SK-N-SH treated with all-trans-retinoic acid at 6 μM for 48 hours (cell line): ENCODE measurements around the gene CNGB1.

Experiments
- ATAC-seq: fragments of 200-7000 bp; cut with Tn5 transposase; 3 replicates; pipeline ENCODE4 v1.9.1; 2020; ENCODE audit warnings: mild to moderate bottlenecking, moderate library complexity
- ARNTL ChIP-seq: fragments of 450-650 bp; formaldehyde crosslinking; IDR thresholded peaks from 2 replicates; pipeline ENCODE4 v1.5.0; 2020; ENCODE audit warnings: low read depth, mild to moderate bottlenecking, moderate library complexity, borderline replicate concordance
- BACH2 ChIP-seq: fragments of 250-450 bp; sonication (Bioruptor Pico); IDR thresholded peaks from 2 replicates; pipeline ENCODE4 v1.9.0; 2021; ENCODE audit warnings: mild to moderate bottlenecking, borderline replicate concordance
- CSDC2 ChIP-seq: fragments of 250-450 bp; sonication (Bioruptor Pico); IDR thresholded peaks from 2 replicates; pipeline ENCODE4 v1.5.0; 2020; ENCODE audit warnings: mild to moderate bottlenecking, moderate library complexity
- ESRRG ChIP-seq: fragments of 250-450 bp; sonication (Bioruptor Pico); IDR thresholded peaks from 2 replicates; pipeline ENCODE4 v1.6.1; 2021; ENCODE audit warnings: mild to moderate bottlenecking
- ISL1 ChIP-seq: fragments of 250-450 bp; sonication (Bioruptor Pico); IDR thresholded peaks from 2 replicates; pipeline ENCODE4 v2.1.2; 2022; ENCODE audit warnings: mild to moderate bottlenecking, moderate library complexity
- OSR1 ChIP-seq: fragments of 250-450 bp; sonication (Bioruptor Pico); IDR thresholded peaks from 2 replicates; pipeline ENCODE4 v1.8.0; 2022; ENCODE audit warnings: moderate library complexity, mild to moderate bottlenecking, inconsistent platforms
- PPARA ChIP-seq: fragments of 250-450 bp; sonication (Bioruptor Pico); IDR thresholded peaks from 2 replicates; pipeline ENCODE4 v1.5.0; 2020; ENCODE audit warnings: mild to moderate bottlenecking, borderline replicate concordance
- RARB ChIP-seq: fragments of 250-450 bp; sonication (Bioruptor Pico); IDR thresholded peaks from 2 replicates; pipeline ENCODE4 v1.8.0; 2021; ENCODE audit warnings: mild to moderate bottlenecking, moderate library complexity
- SNAI2 ChIP-seq: fragments of 250-450 bp; sonication (Bioruptor Pico); IDR thresholded peaks from 2 replicates; pipeline ENCODE4 v1.5.0; 2020; ENCODE audit warnings: mild to moderate bottlenecking, moderate library complexity
- TCF4 ChIP-seq: fragments of 250-450 bp; sonication (Bioruptor Pico); IDR thresholded peaks from 2 replicates; pipeline ENCODE4 v1.8.0; 2021; ENCODE audit warnings: mild to moderate bottlenecking, moderate library complexity, borderline replicate concordance
- TOX ChIP-seq: fragments of 250-450 bp; sonication (Bioruptor Pico); IDR thresholded peaks from 2 replicates; pipeline ENCODE4 v1.8.0; 2021; ENCODE audit warnings: mild to moderate bottlenecking, moderate library complexity, borderline replicate concordance
- ZC3H10 ChIP-seq: fragments of 250-450 bp; sonication (Bioruptor Pico); IDR thresholded peaks from 2 replicates; pipeline ENCODE4 v1.5.1; 2021; ENCODE audit warnings: mild to moderate bottlenecking, moderate library complexity
- ZFP3 ChIP-seq: fragments of 250-450 bp; sonication (Bioruptor Pico); IDR thresholded peaks from 2 replicates; pipeline ENCODE4 v1.5.0; 2020; ENCODE audit warnings: mild to moderate bottlenecking, moderate library complexity
- ZFP30 ChIP-seq: fragments of 450-650 bp; formaldehyde crosslinking; IDR thresholded peaks from 2 replicates; pipeline ENCODE4 v1.5.0; 2022; ENCODE audit warnings: mild to moderate bottlenecking, moderate library complexity
- ZNF565 ChIP-seq: fragments of 450-650 bp; formaldehyde crosslinking; conservative IDR thresholded peaks from 2 replicates; pipeline ENCODE4 v1.5.0; 2020; ENCODE audit warnings: low read depth, mild to moderate bottlenecking, moderate library complexity
- ZNF70 ChIP-seq: fragments of 450-650 bp; formaldehyde crosslinking; IDR thresholded peaks from 2 replicates; pipeline ENCODE4 v1.5.0; 2020; ENCODE audit warnings: mild to moderate bottlenecking, moderate library complexity
- ZNF8 ChIP-seq: fragments of 450-650 bp; formaldehyde crosslinking; IDR thresholded peaks from 2 replicates; pipeline ENCODE4 v1.5.0; 2020; ENCODE audit warnings: mild to moderate bottlenecking, moderate library complexity
- TF ChIP-seq, protein P1 (sequence below): fragments of 250-450 bp; sonication (Bioruptor Pico); IDR thresholded peaks from 2 replicates; pipeline ENCODE4 v1.8.0; 2021; ENCODE audit warnings: low read depth, mild to moderate bottlenecking, moderate library complexity, borderline replicate concordance
- TF ChIP-seq, protein P2 (sequence below): fragments of 250-450 bp; sonication (Bioruptor Pico); IDR thresholded peaks from 2 replicates; pipeline ENCODE4 v1.5.0; 2020; ENCODE audit warnings: mild to moderate bottlenecking, moderate library complexity
- TF ChIP-seq, protein P3 (sequence below): fragments of 250-450 bp; sonication (Bioruptor Pico); IDR thresholded peaks from 2 replicates; pipeline ENCODE4 v1.8.0; 2020; ENCODE audit warnings: mild to moderate bottlenecking, moderate library complexity, borderline replicate concordance
- TF ChIP-seq, protein P4 (sequence below): fragments of 250-450 bp; sonication (Bioruptor Pico); IDR thresholded peaks from 2 replicates; pipeline ENCODE4 v1.5.1; 2020; ENCODE audit warnings: low read depth, mild to moderate bottlenecking, moderate library complexity

Gene CNGB1

DNA sequence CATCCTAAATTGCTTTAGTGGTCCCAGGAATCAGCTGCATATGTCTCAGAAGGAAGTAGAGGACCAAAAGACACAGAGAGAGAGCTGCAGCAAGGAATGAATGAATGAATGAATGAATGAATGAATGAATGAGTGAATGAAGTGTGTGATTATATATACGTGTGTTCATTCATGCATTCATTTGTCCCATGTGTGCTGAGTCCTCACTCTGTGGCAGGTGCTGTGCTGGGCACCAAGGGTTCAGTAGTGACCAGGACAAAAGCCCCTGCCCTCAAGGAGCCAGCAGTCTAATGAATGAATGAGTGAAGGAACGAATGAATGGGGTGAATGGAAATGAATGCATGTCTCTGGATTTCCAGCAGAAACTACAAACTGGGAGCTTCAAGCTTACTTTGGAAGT is 9.4 kb downstream of the CNGB1 start:
- ATAC-seq = no peak
- no peak for TF ChIP-seq ZC3H10
- no peak for TF ChIP-seq PPARA (CRISPR knock-in tag)
- TF ChIP-seq ESRRG (CRISPR knock-in tag) = no peak
- TF ChIP-seq, protein P1, sequence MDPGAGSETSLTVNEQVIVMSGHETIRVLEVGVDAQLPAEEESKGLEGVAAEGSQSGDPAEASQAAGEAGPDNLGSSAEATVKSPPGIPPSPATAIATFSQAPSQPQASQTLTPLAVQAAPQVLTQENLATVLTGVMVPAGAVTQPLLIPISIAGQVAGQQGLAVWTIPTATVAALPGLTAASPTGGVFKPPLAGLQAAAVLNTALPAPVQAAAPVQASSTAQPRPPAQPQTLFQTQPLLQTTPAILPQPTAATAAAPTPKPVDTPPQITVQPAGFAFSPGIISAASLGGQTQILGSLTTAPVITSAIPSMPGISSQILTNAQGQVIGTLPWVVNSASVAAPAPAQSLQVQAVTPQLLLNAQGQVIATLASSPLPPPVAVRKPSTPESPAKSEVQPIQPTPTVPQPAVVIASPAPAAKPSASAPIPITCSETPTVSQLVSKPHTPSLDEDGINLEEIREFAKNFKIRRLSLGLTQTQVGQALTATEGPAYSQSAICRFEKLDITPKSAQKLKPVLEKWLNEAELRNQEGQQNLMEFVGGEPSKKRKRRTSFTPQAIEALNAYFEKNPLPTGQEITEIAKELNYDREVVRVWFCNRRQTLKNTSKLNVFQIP = no peak
- TF ChIP-seq ARNTL (CRISPR knock-in tag) = no peak
- TF ChIP-seq CSDC2 (CRISPR knock-in tag) = no peak
- no peak for TF ChIP-seq SNAI2 (CRISPR knock-in tag)
- TF ChIP-seq RARB (CRISPR knock-in tag) = no peak
- no peak for TF ChIP-seq ZNF8 (CRISPR knock-in tag)

DNA sequence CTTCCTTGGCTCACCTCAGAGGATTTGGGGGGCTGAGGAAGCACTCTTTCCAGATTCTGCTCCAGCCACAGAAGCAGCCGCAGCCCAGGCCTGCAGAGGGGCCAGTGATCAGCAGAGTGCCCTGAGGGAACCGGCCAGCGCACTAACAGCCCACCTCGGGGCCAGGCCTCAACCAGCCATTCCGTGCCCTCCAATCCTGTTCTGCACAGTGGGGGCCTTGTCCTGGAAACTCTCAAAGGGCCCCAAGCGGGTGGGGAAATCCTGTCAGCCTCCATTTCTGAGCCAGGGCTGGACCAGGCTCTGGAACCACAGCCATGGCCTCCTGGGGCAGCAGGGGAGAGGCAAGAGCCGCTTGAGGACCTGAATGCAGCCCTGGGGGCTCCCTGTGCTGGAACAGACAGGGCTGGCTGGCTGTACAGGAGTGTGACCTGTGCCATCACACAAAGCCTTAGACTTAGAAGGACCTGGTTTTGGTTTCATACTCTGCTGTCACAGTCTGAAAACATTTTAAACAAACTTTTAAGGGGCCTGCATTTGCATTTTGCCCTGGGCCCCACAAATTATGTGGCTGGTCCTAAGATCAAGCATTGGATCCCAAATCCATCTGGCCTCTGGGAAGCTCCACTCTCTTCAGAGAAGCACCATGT is 10.0 kb downstream of the CNGB1 start:
- TF ChIP-seq SNAI2 (CRISPR knock-in tag) (no peak), ESRRG (CRISPR knock-in tag) (no peak), ZNF565 (CRISPR knock-in tag) (no peak), ZNF8 (CRISPR knock-in tag) (no peak), ZNF70 (CRISPR knock-in tag) (no peak), ZFP3 (CRISPR knock-in tag) (no peak), CSDC2 (CRISPR knock-in tag) (no peak), ZC3H10 (no peak), BACH2 (CRISPR knock-in tag) (no peak), ZFP30 (CRISPR knock-in tag) (no peak), OSR1 (CRISPR knock-in tag) (no peak), TCF4 (CRISPR knock-in tag) (no peak), ISL1 (CRISPR knock-in tag) (no peak), ARNTL (CRISPR knock-in tag) (no peak), TOX (CRISPR knock-in tag) (no peak)
- TF ChIP-seq, protein P2, sequence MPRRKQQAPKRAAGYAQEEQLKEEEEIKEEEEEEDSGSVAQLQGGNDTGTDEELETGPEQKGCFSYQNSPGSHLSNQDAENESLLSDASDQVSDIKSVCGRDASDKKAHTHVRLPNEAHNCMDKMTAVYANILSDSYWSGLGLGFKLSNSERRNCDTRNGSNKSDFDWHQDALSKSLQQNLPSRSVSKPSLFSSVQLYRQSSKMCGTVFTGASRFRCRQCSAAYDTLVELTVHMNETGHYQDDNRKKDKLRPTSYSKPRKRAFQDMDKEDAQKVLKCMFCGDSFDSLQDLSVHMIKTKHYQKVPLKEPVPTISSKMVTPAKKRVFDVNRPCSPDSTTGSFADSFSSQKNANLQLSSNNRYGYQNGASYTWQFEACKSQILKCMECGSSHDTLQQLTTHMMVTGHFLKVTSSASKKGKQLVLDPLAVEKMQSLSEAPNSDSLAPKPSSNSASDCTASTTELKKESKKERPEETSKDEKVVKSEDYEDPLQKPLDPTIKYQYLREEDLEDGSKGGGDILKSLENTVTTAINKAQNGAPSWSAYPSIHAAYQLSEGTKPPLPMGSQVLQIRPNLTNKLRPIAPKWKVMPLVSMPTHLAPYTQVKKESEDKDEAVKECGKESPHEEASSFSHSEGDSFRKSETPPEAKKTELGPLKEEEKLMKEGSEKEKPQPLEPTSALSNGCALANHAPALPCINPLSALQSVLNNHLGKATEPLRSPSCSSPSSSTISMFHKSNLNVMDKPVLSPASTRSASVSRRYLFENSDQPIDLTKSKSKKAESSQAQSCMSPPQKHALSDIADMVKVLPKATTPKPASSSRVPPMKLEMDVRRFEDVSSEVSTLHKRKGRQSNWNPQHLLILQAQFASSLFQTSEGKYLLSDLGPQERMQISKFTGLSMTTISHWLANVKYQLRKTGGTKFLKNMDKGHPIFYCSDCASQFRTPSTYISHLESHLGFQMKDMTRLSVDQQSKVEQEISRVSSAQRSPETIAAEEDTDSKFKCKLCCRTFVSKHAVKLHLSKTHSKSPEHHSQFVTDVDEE (CRISPR knock-in tag) = no peak
- TF ChIP-seq, protein P3, sequence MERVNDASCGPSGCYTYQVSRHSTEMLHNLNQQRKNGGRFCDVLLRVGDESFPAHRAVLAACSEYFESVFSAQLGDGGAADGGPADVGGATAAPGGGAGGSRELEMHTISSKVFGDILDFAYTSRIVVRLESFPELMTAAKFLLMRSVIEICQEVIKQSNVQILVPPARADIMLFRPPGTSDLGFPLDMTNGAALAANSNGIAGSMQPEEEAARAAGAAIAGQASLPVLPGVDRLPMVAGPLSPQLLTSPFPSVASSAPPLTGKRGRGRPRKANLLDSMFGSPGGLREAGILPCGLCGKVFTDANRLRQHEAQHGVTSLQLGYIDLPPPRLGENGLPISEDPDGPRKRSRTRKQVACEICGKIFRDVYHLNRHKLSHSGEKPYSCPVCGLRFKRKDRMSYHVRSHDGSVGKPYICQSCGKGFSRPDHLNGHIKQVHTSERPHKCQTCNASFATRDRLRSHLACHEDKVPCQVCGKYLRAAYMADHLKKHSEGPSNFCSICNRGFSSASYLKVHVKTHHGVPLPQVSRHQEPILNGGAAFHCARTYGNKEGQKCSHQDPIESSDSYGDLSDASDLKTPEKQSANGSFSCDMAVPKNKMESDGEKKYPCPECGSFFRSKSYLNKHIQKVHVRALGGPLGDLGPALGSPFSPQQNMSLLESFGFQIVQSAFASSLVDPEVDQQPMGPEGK (CRISPR knock-in tag) = no peak
- no peak for ATAC-seq

DNA sequence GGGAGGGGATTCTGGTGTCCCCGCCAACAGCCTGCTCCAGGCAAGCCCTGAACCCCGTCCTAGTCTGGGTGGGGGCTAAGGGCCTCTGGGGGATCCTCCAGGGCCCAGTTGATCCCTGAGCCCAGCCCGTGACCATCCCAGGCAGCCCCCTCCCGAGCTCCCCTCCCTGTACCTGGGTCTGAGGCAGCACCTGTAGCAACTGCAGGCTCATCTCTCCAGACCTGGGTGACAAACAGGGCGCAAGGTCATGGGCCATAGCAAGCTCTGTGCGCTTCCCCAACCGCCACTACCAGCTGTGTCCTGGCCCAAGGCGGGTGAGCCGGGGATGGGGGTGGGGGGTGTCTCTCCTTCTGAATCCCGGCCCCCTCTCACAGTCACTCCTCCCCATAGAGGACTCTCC is 10.6 kb downstream of the CNGB1 start:
- TF ChIP-seq CSDC2 (CRISPR knock-in tag) = no peak
- no peak for TF ChIP-seq TOX (CRISPR knock-in tag)
- TF ChIP-seq OSR1 (CRISPR knock-in tag) = no peak
- no peak for TF ChIP-seq ZNF565 (CRISPR knock-in tag)
- no peak for TF ChIP-seq BACH2 (CRISPR knock-in tag)
- TF ChIP-seq ZC3H10 = no peak
- TF ChIP-seq TCF4 (CRISPR knock-in tag) = no peak
- TF ChIP-seq ESRRG (CRISPR knock-in tag) = no peak
- no peak for TF ChIP-seq PPARA (CRISPR knock-in tag)
- no peak for TF ChIP-seq SNAI2 (CRISPR knock-in tag)
- TF ChIP-seq ZFP30 (CRISPR knock-in tag) = no peak
- no peak for TF ChIP-seq RARB (CRISPR knock-in tag)
- TF ChIP-seq ZNF70 (CRISPR knock-in tag) = no peak
- TF ChIP-seq, protein P4, sequence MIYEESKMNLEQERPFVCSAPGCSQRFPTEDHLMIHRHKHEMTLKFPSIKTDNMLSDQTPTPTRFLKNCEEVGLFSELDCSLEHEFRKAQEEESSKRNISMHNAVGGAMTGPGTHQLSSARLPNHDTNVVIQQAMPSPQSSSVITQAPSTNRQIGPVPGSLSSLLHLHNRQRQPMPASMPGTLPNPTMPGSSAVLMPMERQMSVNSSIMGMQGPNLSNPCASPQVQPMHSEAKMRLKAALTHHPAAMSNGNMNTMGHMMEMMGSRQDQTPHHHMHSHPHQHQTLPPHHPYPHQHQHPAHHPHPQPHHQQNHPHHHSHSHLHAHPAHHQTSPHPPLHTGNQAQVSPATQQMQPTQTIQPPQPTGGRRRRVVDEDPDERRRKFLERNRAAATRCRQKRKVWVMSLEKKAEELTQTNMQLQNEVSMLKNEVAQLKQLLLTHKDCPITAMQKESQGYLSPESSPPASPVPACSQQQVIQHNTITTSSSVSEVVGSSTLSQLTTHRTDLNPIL (CRISPR knock-in tag) = no peak

More for the DNA sequence above, 10.6 kb downstream of the CNGB1 start:
- ATAC-seq = no peak
